HG03095 (cell line): Measurements from ENCODE around the gene RHPN2.
A peak's percentile ranks its signal among the peaks of the same experiment; 100 is the strongest.
"Not testable (repeated sequence)": the region's sequence is repeated elsewhere in the genome, so short reads cannot be mapped to it uniquely, and the experiment has no call there.

Experiments used
- ATAC-seq: cut with Tn5 transposase; IDR thresholded peaks from one replicate; pipeline ENCODE4 v1.9.1; 2021; ENCODE audit warnings: moderate library complexity; ENCODE audit not compliant: unreplicated experiment

The RHPN2 gene

GRCh38 chr19:33066543-33066942, 1.9 kb upstream of the RHPN2 start:
- ATAC-seq, result no peak

GRCh38 chr19:33064458-33064791, 263 bp downstream of the RHPN2 start:
- peak; percentile 58 for ATAC-seq

- ATAC-seq, result no peak
Measured at GRCh38 chr19:33063753-33064457, 783 bp downstream of the RHPN2 start.

GRCh38 chr19:33063356-33063752, 1.3 kb downstream of the RHPN2 start:
- ATAC-seq, result no peak

GRCh38 chr19:33062902-33063301, 1.8 kb downstream of the RHPN2 start:
- ATAC-seq, result no peak

- ATAC-seq, result no peak
Measured at GRCh38 chr19:33060586-33060985, 4.1 kb downstream of the RHPN2 start.

- ATAC-seq, result no peak
Measured at GRCh38 chr19:33055718-33056117, 9.0 kb downstream of the RHPN2 start.

GRCh38 chr19:33054623-33055022, 10.1 kb downstream of the RHPN2 start:
- ATAC-seq, result no peak

GRCh38 chr19:33052352-33052972, 12.2 kb downstream of the RHPN2 start:
- ATAC-seq, result no peak

GRCh38 chr19:33050110-33050509, 14.6 kb downstream of the RHPN2 start:
- ATAC-seq, result no peak

- ATAC-seq, result no peak
Measured at GRCh38 chr19:33048806-33049676, 15.6 kb downstream of the RHPN2 start.

- no peak for ATAC-seq
Measured at GRCh38 chr19:33047422-33047821, 17.3 kb downstream of the RHPN2 start.

- not testable (repeated sequence) for ATAC-seq
Measured at GRCh38 chr19:33041828-33042160, 22.9 kb downstream of the RHPN2 start.

- no peak for ATAC-seq
Measured at GRCh38 chr19:33040994-33041827, 23.5 kb downstream of the RHPN2 start.

- no peak for ATAC-seq
Measured at GRCh38 chr19:33039815-33040214, 24.9 kb downstream of the RHPN2 start.

GRCh38 chr19:33039108-33039599, 25.5 kb downstream of the RHPN2 start:
- ATAC-seq, result no peak

GRCh38 chr19:33037168-33038025, 27.3 kb downstream of the RHPN2 start:
- not testable (repeated sequence) for ATAC-seq

GRCh38 chr19:33036370-33037167, 28.1 kb downstream of the RHPN2 start:
- not testable (repeated sequence) for ATAC-seq

GRCh38 chr19:33035461-33035860, 29.2 kb downstream of the RHPN2 start:
- no peak for ATAC-seq
